PC-9 (cell line): ENCODE results near the gene MISP3.

Experiments
- CTCF ChIP-seq: fragments of 200-600 bp; sonication (generic); conservative IDR thresholded peaks from 2 replicates; pipeline ENCODE4 v1.6.1; 2017; ENCODE audit warnings: mixed run types, antibody characterized with exemption, mild to moderate bottlenecking, moderate library complexity
- EZH2 ChIP-seq: fragments of 200-600 bp; sonication (generic); IDR thresholded peaks from 2 replicates; pipeline ENCODE4 v1.8.0; 2017; ENCODE audit warnings: antibody characterized with exemption, low read depth

GRCh38 chr19:14073925-14074838 lies 1.6 kb downstream of the MISP3 start:
- TF ChIP-seq CTCF (peak; percentile 38; the same call in 1 of the 2 replicates), EZH2 (no peak)
